PC-9 (cell line): Measurements from ENCODE around the gene PTGR1.

Source experiments
- CTCF ChIP-seq: fragments of 200-600 bp; sonication (generic); conservative IDR thresholded peaks from 2 replicates; pipeline ENCODE4 v1.6.1; 2017; ENCODE audit warnings: mixed run types, antibody characterized with exemption, mild to moderate bottlenecking, moderate library complexity
- EZH2 ChIP-seq: fragments of 200-600 bp; sonication (generic); IDR thresholded peaks from 2 replicates; pipeline ENCODE4 v1.8.0; 2017; ENCODE audit warnings: antibody characterized with exemption, low read depth

- TF ChIP-seq CTCF (no peak), EZH2 (no peak)
Observed at GRCh38 chr9:111566234-111566633, 33.2 kb downstream of the PTGR1 start.
